ENCODE measurements around the gene GDF7. TPM values are rescaled to one million over a fixed set of nuclear protein-coding genes. Genes with fewer than 3 reads are reported as not detected.

Gene GDF7
- total RNA-seq, 4 donors from 2014 or later, result 0.26 to 1.9 (median 0.78) TPM

GRCh38 chr2:20622731-20623130 lies 44.2 kb upstream of the GDF7 start:
- TF ChIP-seq CTCF (IDR thresholded peaks at IDR 0.05) (no peak), POLR2A (IDR thresholded peaks at IDR 0.05) (no peak)
- H3K4me1 ChIP-seq, result peaks cover 22 to 67% (median 24%) of the 10 kb centered on the region in 3 donors
- peaks cover 6 to 77% (median 19%) of the 10 kb centered on the region in 3 donors for H3K36me3 ChIP-seq
- no peak for DNase-seq
- H3K9me3 ChIP-seq, result no peaks in the 10 kb centered on the region
- H3K27ac ChIP-seq, result peak overlapping the region in 1 of 4 donors; percentile 91
- 79 to 88% methylated on average over 3 to 9 of the region's 10 CpGs for WGBS, 2 donors
- no peaks in the 10 kb centered on the region for H3K27me3 ChIP-seq
- intact Hi-C loops (cut with DNase I), result no loop called here
- H3K4me3 ChIP-seq, result no peak overlapping the region

GRCh38 chr2:20623241-20623640 lies 43.7 kb upstream of the GDF7 start:
- H3K4me3 ChIP-seq, result no peak overlapping the region
- no peak overlapping the region for H3K27ac ChIP-seq
- no peak for DNase-seq
- H3K27me3 ChIP-seq, result no peaks in the 10 kb centered on the region
- intact Hi-C loops (cut with DNase I), result no loop called here
- peaks cover 6 to 77% (median 19%) of the 10 kb centered on the region in 3 donors for H3K36me3 ChIP-seq
- 85 to 86% methylated on average over 7 to 10 of the region's 10 CpGs for WGBS, 2 donors
- no peaks in the 10 kb centered on the region for H3K9me3 ChIP-seq
- no peak for TF ChIP-seq POLR2A (IDR thresholded peaks at IDR 0.05)
- no peak for TF ChIP-seq CTCF (IDR thresholded peaks at IDR 0.05)
- peaks cover 17 to 64% (median 19%) of the 10 kb centered on the region in 3 donors for H3K4me1 ChIP-seq

- WGBS, 2 donors, result no CpG with 5 or more reads among the region's 7 CpGs
- DNase-seq, result no peak
- Histone ChIP-seq H3K9me3 (no peaks in the 10 kb centered on the region), H3K27ac (peak overlapping the region in 3 of 4 donors; percentile 6 to 49 (median 10)), H3K27me3 (no peaks in the 10 kb centered on the region), H3K4me3 (no peak overlapping the region), H3K4me1 (peaks cover 12 to 59% (median 14%) of the 10 kb centered on the region in 3 donors), H3K36me3 (peaks cover 6 to 79% (median 19%) of the 10 kb centered on the region in 3 donors)
- TF ChIP-seq POLR2A (IDR thresholded peaks at IDR 0.05) (no peak), CTCF (IDR thresholded peaks at IDR 0.05) (no peak)
- intact Hi-C loops (cut with DNase I), result no loop called here
These were observed 43.2 kb upstream of the GDF7 start for GRCh38 chr2:20623741-20624155.

- Histone ChIP-seq H3K27ac (peak overlapping the region in 3 of 4 donors; percentile 10 to 54 (median 49)), H3K36me3 (peaks cover 6 to 80% (median 19%) of the 10 kb centered on the region in 3 donors), H3K9me3 (no peaks in the 10 kb centered on the region), H3K4me3 (no peak overlapping the region), H3K27me3 (no peaks in the 10 kb centered on the region), H3K4me1 (peaks cover 8 to 58% (median 8%) of the 10 kb centered on the region in 3 donors)
- intact Hi-C loops (cut with DNase I), result no loop called here
- WGBS, 2 donors, result 86 to 89% methylated on average over 8 to 16 of the region's 20 CpGs
- DNase-seq, result no peak
- no peak for TF ChIP-seq POLR2A (IDR thresholded peaks at IDR 0.05)
- no peak for TF ChIP-seq CTCF (IDR thresholded peaks at IDR 0.05)
These were observed 42.6 kb upstream of the GDF7 start for GRCh38 chr2:20624156-20624883.

GRCh38 chr2:20624884-20625485 lies 42.0 kb upstream of the GDF7 start:
- Histone ChIP-seq H3K4me3 (no peak overlapping the region), H3K27me3 (no peaks in the 10 kb centered on the region), H3K4me1 (peaks cover 7 to 58% (median 11%) of the 10 kb centered on the region in 3 donors), H3K9me3 (no peaks in the 10 kb centered on the region), H3K36me3 (peaks cover 6 to 82% (median 17%) of the 10 kb centered on the region in 3 donors), H3K27ac (peak overlapping the region in 3 of 4 donors; percentile 49 to 60 (median 54))
- DNase-seq, result no peak
- TF ChIP-seq CTCF (IDR thresholded peaks at IDR 0.05), result no peak
- no peak for TF ChIP-seq POLR2A (IDR thresholded peaks at IDR 0.05)
- 80% methylated on average over 9 of the region's 11 CpGs; no CpG with 5 or more reads in 1 of the 2 donors for WGBS, 2 donors
- intact Hi-C loops (cut with DNase I), result no loop called here
